AG04449 (cell line): Measurements from ENCODE around the gene SH3PXD2B.

Experiments
- CTCF ChIA-PET: fragments of 350-600 bp; formaldehyde crosslinking; extraction: SDS; loops from one replicate; lab custom pipeline; 2021; ENCODE audit warnings: antibody characterized with exemption; lab: Yijun Ruan, JAX
- POLR2A ChIA-PET: fragments of 400-600, 350-600 bp; formaldehyde crosslinking; extraction: SDS; loops from one replicate; lab custom pipeline; 2020; ENCODE audit warnings: antibody characterized with exemption, inconsistent platforms; lab: Yijun Ruan, JAX
- DNase-seq: peaks from one replicate; pipeline ENCODE4 v3.0.0-alpha.2; 2010; ENCODE audit warnings: low read depth, low spot score
- H3K4me3 ChIP-seq: 2 replicates; pipeline ENCODE4 v1.5.1; 2011; ENCODE audit warnings: low read depth, mild to moderate bottlenecking, control low read depth, low read length
- TF ChIP-seq, protein P1 (sequence below): IDR thresholded peaks from one replicate; pipeline ENCODE4 v1.5.1; 2011; ENCODE audit warnings: mild to moderate bottlenecking, moderate library complexity, low read length, control low read depth, inconsistent platforms; ENCODE audit not compliant: insufficient read depth; ENCODE audit errors: missing control alignments

Gene SH3PXD2B

GRCh38 chr5:172493461-172493860, 39.1 kb upstream of the SH3PXD2B start:
- CTCF ChIA-PET: interaction anchor here (5.1 kb wide), 1 partner anchor 205 kb away, joined by 28 read pairs; no protein-coding TSS in a partner anchor
- DNase-seq: no peak

GRCh38 chr5:172493002-172493401, 38.7 kb upstream of the SH3PXD2B start:
- no peak overlapping the region for H3K4me3 ChIP-seq
- ChIA-PET POLR2A (no interaction called here), CTCF (interaction anchor here (5.1 kb wide), 1 partner anchor 205 kb away, joined by 28 read pairs; no protein-coding TSS in a partner anchor)
- TF ChIP-seq, protein P1, sequence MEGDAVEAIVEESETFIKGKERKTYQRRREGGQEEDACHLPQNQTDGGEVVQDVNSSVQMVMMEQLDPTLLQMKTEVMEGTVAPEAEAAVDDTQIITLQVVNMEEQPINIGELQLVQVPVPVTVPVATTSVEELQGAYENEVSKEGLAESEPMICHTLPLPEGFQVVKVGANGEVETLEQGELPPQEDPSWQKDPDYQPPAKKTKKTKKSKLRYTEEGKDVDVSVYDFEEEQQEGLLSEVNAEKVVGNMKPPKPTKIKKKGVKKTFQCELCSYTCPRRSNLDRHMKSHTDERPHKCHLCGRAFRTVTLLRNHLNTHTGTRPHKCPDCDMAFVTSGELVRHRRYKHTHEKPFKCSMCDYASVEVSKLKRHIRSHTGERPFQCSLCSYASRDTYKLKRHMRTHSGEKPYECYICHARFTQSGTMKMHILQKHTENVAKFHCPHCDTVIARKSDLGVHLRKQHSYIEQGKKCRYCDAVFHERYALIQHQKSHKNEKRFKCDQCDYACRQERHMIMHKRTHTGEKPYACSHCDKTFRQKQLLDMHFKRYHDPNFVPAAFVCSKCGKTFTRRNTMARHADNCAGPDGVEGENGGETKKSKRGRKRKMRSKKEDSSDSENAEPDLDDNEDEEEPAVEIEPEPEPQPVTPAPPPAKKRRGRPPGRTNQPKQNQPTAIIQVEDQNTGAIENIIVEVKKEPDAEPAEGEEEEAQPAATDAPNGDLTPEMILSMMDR: no peak
- no peak for DNase-seq

More at GRCh38 chr5:172493461-172493860, 39.1 kb upstream of the SH3PXD2B start:
- POLR2A ChIA-PET: no interaction called here
- TF ChIP-seq, protein P1: no peak
- no peak overlapping the region for H3K4me3 ChIP-seq

- no peak for DNase-seq
- ChIA-PET POLR2A (no interaction called here), CTCF (interaction anchor here (1.7 to 5.1 kb wide), 2 partner anchors 11 to 206 kb away, joined by 8 to 28 read pairs; no protein-coding TSS in a partner anchor)
- TF ChIP-seq, protein P1: no peak
- H3K4me3 ChIP-seq: no peak overlapping the region
Observed at GRCh38 chr5:172492097-172492840, 37.9 kb upstream of the SH3PXD2B start.

GRCh38 chr5:172491481-172491880, 37.2 kb upstream of the SH3PXD2B start:
- ChIA-PET POLR2A (no interaction called here), CTCF (interaction anchor here (1.0 to 5.1 kb wide), 3 partner anchors 10 to 215 kb away, joined by 3 to 28 read pairs (median 8); no protein-coding TSS in a partner anchor)
- no peak for DNase-seq
- TF ChIP-seq, protein P1: no peak
- no peak overlapping the region for H3K4me3 ChIP-seq

- no peak for DNase-seq
- ChIA-PET POLR2A (no interaction called here), CTCF (interaction anchor here (1.0 to 5.1 kb wide), 4 partner anchors 9 to 216 kb away, joined by 3 to 28 read pairs (median 6); no protein-coding TSS in a partner anchor)
- no peak overlapping the region for H3K4me3 ChIP-seq
- TF ChIP-seq, protein P1: no peak
Observed at GRCh38 chr5:172490514-172491461, 36.5 kb upstream of the SH3PXD2B start.
